Testis (tissue), 2 donors: ENCODE results near the gene BCL6.

Source experiments
- POLR2A ChIP-seq: fragments of 450-650 bp; IDR thresholded peaks from one replicate; pipeline ENCODE4 v1.6.1; 2017; ENCODE audit warnings: antibody characterized with exemption, mild to moderate bottlenecking, moderate library complexity
- TF ChIP-seq, protein P1 (sequence below), 3 experiments: fragments of 450-650 bp in 2 of 3; fragments of 200-600 bp in 1 of 3; sonication (generic) in 1 of 3; IDR thresholded peaks; one replicate each; pipeline ENCODE4 v1.5.1; 2016 to 2019; ENCODE audit warnings: antibody characterized with exemption in 3 of 3, mild to moderate bottlenecking in 2 of 3, moderate library complexity in 1 of 3

DNA sequence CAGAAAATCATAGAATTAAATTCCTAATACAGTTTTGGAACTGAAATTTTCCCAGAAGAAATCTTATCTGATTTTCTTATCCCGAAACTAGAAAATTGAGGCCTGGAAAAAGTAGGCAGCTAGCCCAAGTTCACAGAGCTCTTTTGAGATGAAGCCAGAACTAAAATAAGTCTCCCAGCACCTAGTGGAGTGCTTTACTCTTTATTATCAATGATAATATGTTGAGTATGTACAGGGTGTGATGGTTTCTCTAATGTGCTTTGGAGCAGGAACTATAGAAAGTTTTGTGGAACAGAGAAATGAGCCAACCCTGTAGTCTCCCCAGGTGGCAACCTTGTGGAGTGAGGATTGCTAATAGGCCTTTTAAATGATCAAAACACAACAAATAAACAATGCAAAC is 30.3 kb upstream of the BCL6 start:
- TF ChIP-seq POLR2A = no peak
- TF ChIP-seq, protein P1, sequence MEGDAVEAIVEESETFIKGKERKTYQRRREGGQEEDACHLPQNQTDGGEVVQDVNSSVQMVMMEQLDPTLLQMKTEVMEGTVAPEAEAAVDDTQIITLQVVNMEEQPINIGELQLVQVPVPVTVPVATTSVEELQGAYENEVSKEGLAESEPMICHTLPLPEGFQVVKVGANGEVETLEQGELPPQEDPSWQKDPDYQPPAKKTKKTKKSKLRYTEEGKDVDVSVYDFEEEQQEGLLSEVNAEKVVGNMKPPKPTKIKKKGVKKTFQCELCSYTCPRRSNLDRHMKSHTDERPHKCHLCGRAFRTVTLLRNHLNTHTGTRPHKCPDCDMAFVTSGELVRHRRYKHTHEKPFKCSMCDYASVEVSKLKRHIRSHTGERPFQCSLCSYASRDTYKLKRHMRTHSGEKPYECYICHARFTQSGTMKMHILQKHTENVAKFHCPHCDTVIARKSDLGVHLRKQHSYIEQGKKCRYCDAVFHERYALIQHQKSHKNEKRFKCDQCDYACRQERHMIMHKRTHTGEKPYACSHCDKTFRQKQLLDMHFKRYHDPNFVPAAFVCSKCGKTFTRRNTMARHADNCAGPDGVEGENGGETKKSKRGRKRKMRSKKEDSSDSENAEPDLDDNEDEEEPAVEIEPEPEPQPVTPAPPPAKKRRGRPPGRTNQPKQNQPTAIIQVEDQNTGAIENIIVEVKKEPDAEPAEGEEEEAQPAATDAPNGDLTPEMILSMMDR (IDR thresholded peaks at IDR 0.05) = no peak
